Measurements from ENCODE around the gene QKI.

Gene QKI

DNA sequence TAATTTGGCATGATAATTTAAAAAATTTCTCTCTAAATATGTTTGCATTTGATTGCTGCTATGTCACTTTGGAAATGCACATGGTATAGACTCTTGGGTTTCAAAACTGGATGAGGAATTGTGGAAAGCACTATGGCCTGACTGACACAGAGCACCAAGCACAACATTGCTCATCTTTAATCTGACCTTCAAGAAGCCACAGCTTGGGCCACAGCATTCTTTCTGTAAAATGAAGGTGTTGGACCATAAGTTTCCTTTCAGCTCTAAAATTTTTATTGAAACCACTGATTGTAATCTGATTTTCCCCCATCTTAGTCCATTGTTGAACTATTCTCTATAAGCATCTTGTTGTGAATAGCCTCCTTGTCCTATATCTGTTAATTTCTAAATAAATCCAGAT lies 41.0 kb downstream of the QKI start:
- Histone ChIP-seq H3K4me3 (ENCODE audit: low read length) (no peak overlapping the region), H3K27me3 (ENCODE audit: control insufficient read depth, insufficient read depth, low read length) (no peaks in the 10 kb centered on the region), H3K9me3 (ENCODE audit: control insufficient read depth, low read length) (no peaks in the 10 kb centered on the region), H3K9ac (ENCODE audit: low read length) (no peak overlapping the region), H3K36me3 (ENCODE audit: control insufficient read depth, insufficient read depth, low read length) (no peaks in the 10 kb centered on the region), H3K4me1 (ENCODE audit: control insufficient read depth, insufficient read depth, low read length) (no peaks in the 10 kb centered on the region)

DNA sequence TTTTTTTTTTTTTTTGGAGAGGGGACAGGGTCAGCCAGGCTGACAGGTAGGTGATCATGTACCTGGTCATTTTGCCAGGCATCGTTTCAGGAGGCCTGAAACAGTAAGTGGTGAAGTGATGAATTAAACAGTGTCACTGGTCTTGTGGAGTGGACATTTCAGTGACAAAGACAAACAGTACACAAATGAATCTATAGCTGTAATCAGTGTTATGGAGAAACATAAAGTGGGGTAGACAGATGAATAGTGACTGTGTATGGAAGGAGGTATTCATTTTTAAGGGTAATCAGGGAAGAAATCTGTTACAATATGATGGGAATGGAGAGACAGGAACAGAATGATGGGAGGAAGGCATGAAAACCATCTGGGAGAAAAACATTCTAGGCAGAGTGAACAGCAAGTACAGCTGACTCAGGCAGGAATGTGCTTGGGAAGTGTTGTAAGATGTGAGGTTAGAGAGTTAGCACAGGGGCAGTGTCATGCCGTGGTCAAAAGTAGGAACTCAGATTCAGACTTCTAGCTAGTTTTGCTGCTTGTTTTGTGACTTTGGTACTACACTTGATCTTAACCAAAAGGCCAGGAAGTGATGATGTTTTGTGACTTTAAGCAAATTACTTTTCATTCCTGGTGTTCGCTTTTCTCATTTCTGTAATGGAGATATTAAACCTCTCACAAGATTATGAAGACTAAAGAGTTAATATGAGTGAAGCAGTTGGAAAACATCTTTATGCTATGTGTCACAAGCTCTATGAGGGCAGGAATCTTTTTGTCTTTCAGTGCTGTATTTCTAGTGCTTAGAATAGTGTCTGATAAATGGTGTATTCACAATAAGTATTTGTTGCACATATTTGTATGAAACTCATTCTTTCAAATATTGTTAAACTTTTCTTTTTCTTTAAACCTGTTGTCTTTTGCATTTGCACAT lies 43.4 kb downstream of the QKI start:
- H3K4me3 ChIP-seq (ENCODE audit: low read length), result no peak overlapping the region
- H3K4me1 ChIP-seq (ENCODE audit: control insufficient read depth, insufficient read depth, low read length), result no peaks in the 10 kb centered on the region
- H3K9ac ChIP-seq (ENCODE audit: low read length), result no peak overlapping the region
- H3K9me3 ChIP-seq (ENCODE audit: control insufficient read depth, low read length), result no peaks in the 10 kb centered on the region
- no peaks in the 10 kb centered on the region for H3K36me3 ChIP-seq (ENCODE audit: control insufficient read depth, insufficient read depth, low read length)
- no peaks in the 10 kb centered on the region for H3K27me3 ChIP-seq (ENCODE audit: control insufficient read depth, insufficient read depth, low read length)

DNA sequence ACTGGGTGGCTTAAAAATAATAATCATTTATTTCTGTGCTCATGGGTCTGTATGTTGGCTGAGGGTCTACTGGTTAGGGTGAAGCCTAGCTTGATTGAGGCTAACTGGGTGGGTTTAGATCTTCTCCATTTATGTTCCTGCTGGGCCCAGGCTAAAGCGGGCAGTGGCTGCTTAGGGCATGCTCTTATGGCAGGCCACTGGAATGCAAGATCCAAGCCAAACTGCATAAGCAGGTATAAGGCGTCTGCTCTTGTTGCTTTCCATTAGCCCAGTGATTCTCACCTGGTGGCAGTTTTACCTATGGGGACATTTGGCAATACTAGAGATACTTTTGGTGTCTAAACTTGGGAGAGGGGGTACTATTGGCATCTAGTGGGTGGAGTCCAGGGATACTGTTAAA lies 44.5 kb downstream of the QKI start:
- Histone ChIP-seq H3K27me3 (ENCODE audit: control insufficient read depth, insufficient read depth, low read length) (no peaks in the 10 kb centered on the region), H3K9ac (ENCODE audit: low read length) (no peak overlapping the region), H3K4me3 (ENCODE audit: low read length) (no peak overlapping the region), H3K4me1 (ENCODE audit: control insufficient read depth, insufficient read depth, low read length) (no peaks in the 10 kb centered on the region), H3K36me3 (ENCODE audit: control insufficient read depth, insufficient read depth, low read length) (no peaks in the 10 kb centered on the region), H3K9me3 (ENCODE audit: control insufficient read depth, low read length) (no peaks in the 10 kb centered on the region)

DNA sequence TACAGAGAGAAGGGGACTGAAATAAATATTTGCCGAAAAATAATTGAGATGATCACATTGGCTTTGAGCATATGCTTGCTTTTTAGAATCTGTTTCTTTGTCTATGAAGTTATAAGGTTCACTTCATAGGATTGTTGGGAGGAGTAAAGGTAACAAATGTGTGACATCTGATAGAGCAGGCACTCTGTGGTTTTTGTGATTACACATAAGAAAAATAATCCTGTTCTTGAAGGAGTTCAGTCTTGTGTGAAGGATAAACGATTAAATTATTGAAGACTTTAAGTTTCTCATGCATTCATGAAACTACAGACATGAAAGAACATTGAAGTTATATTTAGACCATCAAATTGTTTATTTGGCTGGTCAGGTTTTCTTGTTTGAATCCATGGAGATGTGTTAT lies 45.0 kb downstream of the QKI start:
- Histone ChIP-seq H3K27me3 (ENCODE audit: control insufficient read depth, insufficient read depth, low read length) (no peaks in the 10 kb centered on the region), H3K4me3 (ENCODE audit: low read length) (no peak overlapping the region), H3K9ac (ENCODE audit: low read length) (no peak overlapping the region), H3K4me1 (ENCODE audit: control insufficient read depth, insufficient read depth, low read length) (no peaks in the 10 kb centered on the region), H3K9me3 (ENCODE audit: control insufficient read depth, low read length) (no peaks in the 10 kb centered on the region), H3K36me3 (ENCODE audit: control insufficient read depth, insufficient read depth, low read length) (no peaks in the 10 kb centered on the region)

DNA sequence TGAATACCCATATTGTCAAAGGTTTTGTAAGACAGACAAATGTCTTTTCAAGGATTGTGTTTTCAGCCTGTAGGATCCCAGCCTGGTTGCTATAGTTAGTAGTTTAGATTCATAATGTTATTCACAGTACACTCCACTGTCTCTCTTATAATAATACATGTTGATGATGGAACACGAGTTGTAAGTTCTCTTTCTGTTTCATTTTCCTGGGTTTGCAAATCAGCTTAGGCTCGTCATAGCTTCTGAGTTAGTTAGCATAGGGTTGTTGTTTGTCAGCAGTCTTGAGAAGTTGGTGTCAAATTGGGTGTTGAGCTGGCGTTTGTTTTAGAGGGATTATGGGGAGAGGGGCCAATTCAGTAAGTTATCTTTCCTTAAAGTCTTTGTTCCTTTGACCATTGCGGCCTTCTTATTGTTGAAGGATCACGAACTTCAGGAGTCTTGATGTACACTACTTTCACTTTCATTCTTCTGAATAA lies 45.8 kb downstream of the QKI start:
- no peaks in the 10 kb centered on the region for H3K36me3 ChIP-seq (ENCODE audit: control insufficient read depth, insufficient read depth, low read length)
- no peaks in the 10 kb centered on the region for H3K4me1 ChIP-seq (ENCODE audit: control insufficient read depth, insufficient read depth, low read length)
- H3K9me3 ChIP-seq (ENCODE audit: control insufficient read depth, low read length), result no peaks in the 10 kb centered on the region
- H3K27me3 ChIP-seq (ENCODE audit: control insufficient read depth, insufficient read depth, low read length), result no peaks in the 10 kb centered on the region
- peak overlapping the region; percentile 51 for H3K4me3 ChIP-seq (ENCODE audit: low read length)
- peak overlapping the region; percentile 71 for H3K9ac ChIP-seq (ENCODE audit: low read length)

DNA sequence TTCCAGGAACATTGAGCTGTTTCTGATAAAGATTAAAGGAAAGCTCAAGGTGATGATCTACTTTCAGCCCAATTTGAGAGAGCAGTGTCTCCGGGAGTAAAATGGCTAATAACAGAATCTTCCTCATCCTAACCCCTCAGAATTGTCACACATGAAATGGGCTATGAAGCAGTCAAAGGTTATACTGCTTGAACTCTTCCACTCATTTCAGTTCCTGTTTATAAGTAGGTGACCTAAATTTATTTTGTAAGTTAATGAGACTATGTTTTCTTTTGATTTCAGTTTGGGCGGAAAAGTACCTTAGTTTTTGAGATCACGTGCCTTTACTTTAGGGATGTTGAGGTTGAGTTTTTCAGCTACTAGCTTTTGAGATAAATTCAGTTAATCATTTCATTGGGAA lies 47.2 kb downstream of the QKI start:
- H3K4me3 ChIP-seq (ENCODE audit: low read length), result no peak overlapping the region

DNA sequence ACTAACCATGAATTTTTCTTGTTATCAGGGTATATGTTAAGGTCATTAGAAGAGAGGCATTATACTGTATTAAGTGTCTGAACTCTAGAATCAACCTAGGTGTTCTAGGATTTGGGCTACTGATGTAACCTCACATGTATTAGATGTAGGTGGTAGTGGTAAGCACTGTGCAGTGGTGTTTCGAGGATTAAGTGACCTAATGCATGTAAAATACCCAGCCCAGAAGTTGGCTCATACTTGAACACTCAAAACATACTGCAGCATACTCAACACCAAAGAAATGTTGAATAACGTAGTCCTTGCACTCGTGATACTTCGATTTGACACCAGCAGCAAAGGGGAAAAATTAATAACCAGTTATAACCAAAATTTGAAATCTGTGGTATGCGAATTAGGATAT lies 48.7 kb downstream of the QKI start:
- Histone ChIP-seq H3K9me3 (ENCODE audit: control insufficient read depth, low read length) (no peaks in the 10 kb centered on the region), H3K27me3 (ENCODE audit: control insufficient read depth, insufficient read depth, low read length) (no peaks in the 10 kb centered on the region), H3K4me3 (ENCODE audit: low read length) (no peak overlapping the region), H3K36me3 (ENCODE audit: control insufficient read depth, insufficient read depth, low read length) (no peaks in the 10 kb centered on the region), H3K9ac (ENCODE audit: low read length) (no peak overlapping the region), H3K4me1 (ENCODE audit: control insufficient read depth, insufficient read depth, low read length) (no peaks in the 10 kb centered on the region)

More for the DNA sequence above, 47.2 kb downstream of the QKI start:
- H3K4me1 ChIP-seq (ENCODE audit: control insufficient read depth, insufficient read depth, low read length), result no peaks in the 10 kb centered on the region
- no peaks in the 10 kb centered on the region for H3K36me3 ChIP-seq (ENCODE audit: control insufficient read depth, insufficient read depth, low read length)
- no peaks in the 10 kb centered on the region for H3K27me3 ChIP-seq (ENCODE audit: control insufficient read depth, insufficient read depth, low read length)
- no peak overlapping the region for H3K9ac ChIP-seq (ENCODE audit: low read length)
- no peaks in the 10 kb centered on the region for H3K9me3 ChIP-seq (ENCODE audit: control insufficient read depth, low read length)

DNA sequence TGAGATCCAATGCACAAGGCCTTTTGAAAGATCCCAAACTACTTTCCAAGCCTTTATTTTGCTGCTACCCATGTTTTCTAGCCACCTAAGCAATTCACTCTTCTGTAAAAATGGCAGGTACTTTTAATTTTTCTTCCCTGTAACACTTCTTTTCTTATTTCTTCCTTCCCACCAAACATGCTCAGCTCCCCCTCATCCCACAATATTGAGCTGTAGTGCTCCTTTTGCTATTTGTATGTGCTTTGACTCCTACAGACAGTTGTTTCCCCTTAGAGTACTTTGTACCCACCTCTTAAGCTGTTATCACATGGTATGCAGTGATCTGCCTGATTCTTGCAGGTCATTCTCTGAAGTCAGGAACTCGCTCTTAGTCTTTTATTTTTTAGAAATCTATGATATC lies 49.3 kb downstream of the QKI start:
- no peaks in the 10 kb centered on the region for H3K27me3 ChIP-seq (ENCODE audit: control insufficient read depth, insufficient read depth, low read length)
- no peaks in the 10 kb centered on the region for H3K9me3 ChIP-seq (ENCODE audit: control insufficient read depth, low read length)
- H3K4me1 ChIP-seq (ENCODE audit: control insufficient read depth, insufficient read depth, low read length), result no peaks in the 10 kb centered on the region
- no peak overlapping the region for H3K9ac ChIP-seq (ENCODE audit: low read length)
- H3K36me3 ChIP-seq (ENCODE audit: control insufficient read depth, insufficient read depth, low read length), result no peaks in the 10 kb centered on the region
- no peak overlapping the region for H3K4me3 ChIP-seq (ENCODE audit: low read length)

DNA sequence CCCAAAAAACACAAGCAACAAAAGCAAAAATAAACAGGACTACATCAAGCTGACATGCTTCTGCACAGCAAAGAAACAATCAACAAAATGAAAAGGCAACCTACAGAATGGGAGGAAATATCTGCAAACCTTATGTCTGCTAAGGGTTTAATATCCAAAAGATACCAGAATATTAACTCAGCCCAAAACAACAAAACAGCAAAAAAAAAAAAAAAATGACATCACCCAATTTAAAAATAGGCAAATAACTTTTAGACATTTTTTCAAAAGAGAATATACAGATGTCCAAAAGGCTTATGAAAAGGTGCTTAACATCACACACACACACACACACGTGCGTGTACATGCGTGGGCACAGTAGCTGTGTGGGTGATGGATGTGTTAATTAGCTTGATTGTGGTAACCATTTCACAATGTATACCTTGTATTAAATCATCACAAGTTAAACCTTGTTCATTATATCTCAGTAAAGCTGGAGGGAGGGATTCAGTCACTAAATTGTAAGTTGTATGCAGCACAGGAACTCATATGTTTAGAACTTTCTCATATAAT lies 52.4 kb downstream of the QKI start:
- H3K27me3 ChIP-seq (ENCODE audit: control insufficient read depth, insufficient read depth, low read length), result no peaks in the 10 kb centered on the region
- H3K9ac ChIP-seq (ENCODE audit: low read length), result no peak overlapping the region
- H3K36me3 ChIP-seq (ENCODE audit: control insufficient read depth, insufficient read depth, low read length), result no peaks in the 10 kb centered on the region
- no peaks in the 10 kb centered on the region for H3K9me3 ChIP-seq (ENCODE audit: control insufficient read depth, low read length)
- no peak overlapping the region for H3K4me3 ChIP-seq (ENCODE audit: low read length)
- H3K4me1 ChIP-seq (ENCODE audit: control insufficient read depth, insufficient read depth, low read length), result no peaks in the 10 kb centered on the region

DNA sequence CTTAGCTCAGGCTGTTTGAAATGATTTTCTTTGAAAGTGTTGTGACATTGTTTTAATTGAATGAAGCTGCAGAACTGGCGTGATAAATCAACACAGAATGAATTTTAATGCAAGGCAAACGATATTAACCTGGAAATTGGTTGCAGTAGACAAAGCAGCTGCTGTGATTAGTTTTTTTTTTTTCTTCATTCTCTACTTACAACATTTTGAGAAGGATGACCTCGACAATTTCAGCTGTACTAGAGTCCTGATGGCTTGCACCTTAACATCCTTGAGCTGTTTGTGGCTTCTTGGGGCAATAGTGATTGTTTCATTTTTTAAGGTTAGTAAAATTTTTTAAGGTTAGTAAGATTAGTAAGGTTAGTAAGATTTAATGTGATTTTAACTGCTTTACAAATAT lies 54.2 kb downstream of the QKI start:
- H3K9ac ChIP-seq (ENCODE audit: low read length), result no peak overlapping the region
- no peak overlapping the region for H3K4me3 ChIP-seq (ENCODE audit: low read length)
- H3K27me3 ChIP-seq (ENCODE audit: control insufficient read depth, insufficient read depth, low read length), result no peaks in the 10 kb centered on the region
- no peaks in the 10 kb centered on the region for H3K4me1 ChIP-seq (ENCODE audit: control insufficient read depth, insufficient read depth, low read length)
- no peaks in the 10 kb centered on the region for H3K36me3 ChIP-seq (ENCODE audit: control insufficient read depth, insufficient read depth, low read length)
- no peaks in the 10 kb centered on the region for H3K9me3 ChIP-seq (ENCODE audit: control insufficient read depth, low read length)

DNA sequence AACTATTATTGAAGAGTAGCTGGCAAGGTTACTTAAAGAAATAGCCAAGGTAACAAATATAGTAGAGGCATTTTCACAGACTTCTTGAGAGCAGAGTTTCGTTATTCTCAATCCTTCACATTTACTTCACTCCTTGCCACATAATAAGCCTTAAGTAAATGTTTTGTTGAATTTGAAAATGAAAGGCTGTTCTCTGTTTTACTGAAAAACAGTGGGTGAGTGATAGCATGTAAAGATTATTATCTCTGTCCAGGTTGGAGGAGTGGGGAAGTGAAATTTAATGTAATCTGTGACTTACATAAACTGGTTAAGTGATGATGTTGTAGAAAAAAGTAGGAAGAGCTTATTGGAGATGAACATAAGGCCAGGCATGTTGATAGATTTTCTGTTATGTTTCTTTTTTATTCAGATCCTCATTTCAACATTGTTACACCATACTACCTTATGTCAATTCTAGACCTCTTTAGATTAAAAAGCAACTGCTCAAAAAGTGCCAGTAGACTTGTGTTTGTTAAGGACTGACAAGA lies 55.0 kb downstream of the QKI start:
- no peaks in the 10 kb centered on the region for H3K9me3 ChIP-seq (ENCODE audit: control insufficient read depth, low read length)
- H3K27me3 ChIP-seq (ENCODE audit: control insufficient read depth, insufficient read depth, low read length), result no peaks in the 10 kb centered on the region
- H3K4me3 ChIP-seq (ENCODE audit: low read length), result no peak overlapping the region
- H3K9ac ChIP-seq (ENCODE audit: low read length), result no peak overlapping the region
- H3K4me1 ChIP-seq (ENCODE audit: control insufficient read depth, insufficient read depth, low read length), result no peaks in the 10 kb centered on the region
- H3K36me3 ChIP-seq (ENCODE audit: control insufficient read depth, insufficient read depth, low read length), result no peaks in the 10 kb centered on the region

DNA sequence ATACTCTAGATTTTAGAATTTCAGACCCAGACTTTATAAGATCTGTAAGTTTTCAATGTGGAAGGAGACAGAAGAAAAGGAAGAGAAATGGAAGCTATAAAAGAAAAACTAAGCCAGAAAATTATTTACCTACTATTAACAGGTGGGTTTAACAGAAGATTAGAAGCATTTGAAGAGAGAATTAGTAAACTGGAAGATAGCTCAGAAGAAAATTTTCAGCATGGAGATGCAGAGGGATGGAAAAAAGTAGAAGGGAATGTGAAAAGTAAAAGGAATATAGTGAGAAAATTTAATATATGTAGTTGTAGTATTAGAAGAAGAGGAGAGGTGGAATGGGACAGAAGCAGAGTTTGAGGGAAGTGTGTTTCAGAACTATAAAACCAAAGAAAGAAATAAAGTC lies 56.1 kb downstream of the QKI start:
- Histone ChIP-seq H3K4me3 (ENCODE audit: low read length) (no peak overlapping the region), H3K4me1 (ENCODE audit: control insufficient read depth, insufficient read depth, low read length) (no peaks in the 10 kb centered on the region), H3K9ac (ENCODE audit: low read length) (no peak overlapping the region), H3K36me3 (ENCODE audit: control insufficient read depth, insufficient read depth, low read length) (no peaks in the 10 kb centered on the region), H3K27me3 (ENCODE audit: control insufficient read depth, insufficient read depth, low read length) (no peaks in the 10 kb centered on the region), H3K9me3 (ENCODE audit: control insufficient read depth, low read length) (no peaks in the 10 kb centered on the region)

Measured in mucosa of stomach (tissue), 1 donor.